Measurements from ENCODE around the gene QSOX1.
A peak's percentile ranks its signal among the peaks of the same experiment; 100 is the strongest.

QSOX1 gene

GRCh38 chr1:180248176-180248575 is 93.5 kb downstream of the QSOX1 start:
- Histone ChIP-seq H3K4me2 (no peak overlapping the region), H3K4me1 (ENCODE audit: low read depth, poor library complexity, severe bottlenecking) (peaks cover 22% of the 10 kb centered on the region), H4K20me1 (ENCODE audit: insufficient read depth) (no peaks in the 10 kb centered on the region), H3K27ac (no peak overlapping the region), H3K36me3 (ENCODE audit: insufficient read depth) (no peaks in the 10 kb centered on the region), H2AFZ (ENCODE audit: low read depth) (no peak overlapping the region), H3K79me2 (ENCODE audit: insufficient read depth, low read depth) (no peaks in the 10 kb centered on the region), H3K27me3 (ENCODE audit: insufficient read depth, low read depth) (no peaks in the 10 kb centered on the region), H3K4me3 (IDR thresholded peaks at IDR 0.05; ENCODE audit: insufficient read depth, low read depth, low read length) (no peak overlapping the region), H3K9ac (no peak overlapping the region)
- TF ChIP-seq CTCF (conservative IDR thresholded peaks at IDR 0.05; ENCODE audit: low read depth, low read length) = no peak

GRCh38 chr1:180248731-180249681 is 94.3 kb downstream of the QSOX1 start:
- H3K4me1 ChIP-seq (ENCODE audit: low read depth, poor library complexity, severe bottlenecking) = peaks cover 22% of the 10 kb centered on the region
- no peak overlapping the region for H3K9ac ChIP-seq
- H3K36me3 ChIP-seq (ENCODE audit: insufficient read depth) = no peaks in the 10 kb centered on the region
- TF ChIP-seq CTCF (conservative IDR thresholded peaks at IDR 0.05; ENCODE audit: low read depth, low read length) = peak; percentile 38; the same call in 1 of the 2 replicates
- no peaks in the 10 kb centered on the region for H3K79me2 ChIP-seq (ENCODE audit: insufficient read depth, low read depth)
- H3K4me3 ChIP-seq (IDR thresholded peaks at IDR 0.05; ENCODE audit: insufficient read depth, low read depth, low read length) = no peak overlapping the region
- no peak overlapping the region for H3K4me2 ChIP-seq
- no peaks in the 10 kb centered on the region for H3K27me3 ChIP-seq (ENCODE audit: insufficient read depth, low read depth)
- no peak overlapping the region for H3K27ac ChIP-seq
- no peak overlapping the region for H2AFZ ChIP-seq (ENCODE audit: low read depth)
- no peaks in the 10 kb centered on the region for H4K20me1 ChIP-seq (ENCODE audit: insufficient read depth)

- no peaks in the 10 kb centered on the region for H3K36me3 ChIP-seq (ENCODE audit: insufficient read depth)
- TF ChIP-seq CTCF (conservative IDR thresholded peaks at IDR 0.05; ENCODE audit: low read depth, low read length) = no peak
- no peak overlapping the region for H2AFZ ChIP-seq (ENCODE audit: low read depth)
- no peak overlapping the region for H3K27ac ChIP-seq
- no peak overlapping the region for H3K9ac ChIP-seq
- H3K79me2 ChIP-seq (ENCODE audit: insufficient read depth, low read depth) = no peaks in the 10 kb centered on the region
- H3K4me1 ChIP-seq (ENCODE audit: low read depth, poor library complexity, severe bottlenecking) = peaks cover 22% of the 10 kb centered on the region
- no peak overlapping the region for H3K4me2 ChIP-seq
- H4K20me1 ChIP-seq (ENCODE audit: insufficient read depth) = no peaks in the 10 kb centered on the region
- H3K27me3 ChIP-seq (ENCODE audit: insufficient read depth, low read depth) = no peaks in the 10 kb centered on the region
- H3K4me3 ChIP-seq (IDR thresholded peaks at IDR 0.05; ENCODE audit: insufficient read depth, low read depth, low read length) = no peak overlapping the region
Measured at GRCh38 chr1:180249725-180250498, 95.2 kb downstream of the QSOX1 start.

GRCh38 chr1:180250499-180250770 is 95.8 kb downstream of the QSOX1 start:
- no peak for TF ChIP-seq CTCF (conservative IDR thresholded peaks at IDR 0.05; ENCODE audit: low read depth, low read length)
- Histone ChIP-seq H3K4me2 (no peak overlapping the region), H3K79me2 (ENCODE audit: insufficient read depth, low read depth) (no peaks in the 10 kb centered on the region), H4K20me1 (ENCODE audit: insufficient read depth) (no peaks in the 10 kb centered on the region), H3K4me3 (IDR thresholded peaks at IDR 0.05; ENCODE audit: insufficient read depth, low read depth, low read length) (no peak overlapping the region), H3K9ac (no peak overlapping the region), H3K27ac (no peak overlapping the region), H3K27me3 (ENCODE audit: insufficient read depth, low read depth) (no peaks in the 10 kb centered on the region), H3K36me3 (ENCODE audit: insufficient read depth) (no peaks in the 10 kb centered on the region), H2AFZ (ENCODE audit: low read depth) (no peak overlapping the region), H3K4me1 (ENCODE audit: low read depth, poor library complexity, severe bottlenecking) (peaks cover 22% of the 10 kb centered on the region)

Data from KMS-11 (cell line).